HUES6 (cell line): ENCODE measurements around the gene CDIPT.
"Not testable (repeated sequence)": the region's sequence is repeated elsewhere in the genome, so short reads cannot be mapped to it uniquely, and the experiment has no call there.

Experiments
- H3K27ac ChIP-seq: 2 replicates; pipeline ENCODE4 v1.7.0; 2013; ENCODE audit warnings: low read depth, mild to moderate bottlenecking, low read length, inconsistent platforms
- H3K27me3 ChIP-seq: 2 replicates; pipeline ENCODE4 v1.6.1; 2013; ENCODE audit warnings: low read length; ENCODE audit not compliant: control insufficient read depth, insufficient read depth
- H3K36me3 ChIP-seq: 2 replicates; pipeline ENCODE4 v1.6.1; 2013; ENCODE audit warnings: low read length; ENCODE audit not compliant: control insufficient read depth, insufficient read depth
- H3K4me1 ChIP-seq: 2 replicates; pipeline ENCODE4 v1.6.1; 2013; ENCODE audit warnings: low read length; ENCODE audit not compliant: control insufficient read depth, insufficient read depth
- H3K4me3 ChIP-seq: 2 replicates; pipeline ENCODE4 v1.5.1; 2013; ENCODE audit warnings: low read depth, low read length
- H3K9ac ChIP-seq: one replicate; pipeline ENCODE4 v1.6.1; 2013; ENCODE audit warnings: mild to moderate bottlenecking, low read length
- H3K9me3 ChIP-seq: 2 replicates; pipeline ENCODE4 v1.6.1; 2013; ENCODE audit warnings: low read depth, low read length; ENCODE audit not compliant: control insufficient read depth, insufficient read depth

CDIPT gene

DNA sequence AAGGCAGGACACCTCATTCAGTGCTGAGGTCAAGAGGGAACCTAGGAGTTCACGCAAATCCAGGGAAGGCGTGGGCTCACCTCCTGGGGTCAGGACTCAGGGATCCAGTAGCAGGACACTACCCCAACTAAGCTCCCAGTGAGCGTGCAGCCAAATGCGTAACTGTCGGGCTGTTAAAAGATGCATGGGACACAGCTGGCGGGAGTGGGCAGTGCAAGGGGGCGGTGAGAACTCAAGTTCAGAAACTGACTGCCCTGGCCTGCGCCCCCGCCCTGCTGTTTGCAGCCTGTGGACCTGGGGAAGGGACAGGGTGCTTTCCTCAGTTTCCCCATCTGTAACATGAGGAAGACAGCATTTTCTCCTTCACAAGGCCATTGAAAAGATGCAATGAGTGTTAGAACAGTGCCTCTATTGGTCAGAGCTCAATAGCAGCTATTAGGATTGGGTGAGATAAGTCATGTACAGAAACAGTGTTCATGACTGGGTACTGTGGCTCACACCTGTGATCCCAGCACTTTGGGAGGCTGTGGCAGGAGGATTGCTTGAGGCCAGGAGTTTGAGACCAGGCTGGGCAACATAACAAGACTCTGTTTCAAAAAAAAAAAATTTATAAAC, 20.2 kb downstream of the CDIPT start:
- H3K36me3 ChIP-seq = no peaks in the 10 kb centered on the region
- H3K27ac ChIP-seq = no peak overlapping the region
- no peaks in the 10 kb centered on the region for H3K9me3 ChIP-seq
- H3K4me1 ChIP-seq = no peaks in the 10 kb centered on the region
- H3K27me3 ChIP-seq = no peaks in the 10 kb centered on the region
- H3K9ac ChIP-seq = no peak overlapping the region
- no peak overlapping the region for H3K4me3 ChIP-seq

DNA sequence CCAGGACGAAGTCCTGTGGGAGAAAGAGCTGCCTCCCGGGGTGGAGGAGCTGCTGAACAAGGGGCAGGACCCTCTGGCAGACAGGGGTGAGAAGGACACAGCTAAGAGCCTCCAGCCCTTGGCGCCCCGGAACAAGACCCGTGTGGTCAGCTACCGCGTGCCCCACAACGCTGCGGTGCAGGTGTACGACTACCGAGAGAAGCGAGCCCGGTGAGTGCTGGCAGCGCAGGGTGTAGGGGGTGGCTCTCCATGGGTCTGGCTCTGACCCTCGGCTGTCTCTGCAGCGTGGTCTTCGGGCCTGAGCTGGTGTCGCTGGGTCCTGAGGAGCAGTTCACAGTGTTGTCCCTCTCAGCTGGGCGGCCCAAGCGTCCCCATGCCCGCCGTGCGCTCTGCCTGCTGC, 21.4 kb downstream of the CDIPT start:
- Histone ChIP-seq H3K4me3 (no peak overlapping the region), H3K27ac (no peak overlapping the region), H3K4me1 (no peaks in the 10 kb centered on the region), H3K9ac (no peak overlapping the region), H3K9me3 (no peaks in the 10 kb centered on the region), H3K27me3 (no peaks in the 10 kb centered on the region), H3K36me3 (no peaks in the 10 kb centered on the region)

DNA sequence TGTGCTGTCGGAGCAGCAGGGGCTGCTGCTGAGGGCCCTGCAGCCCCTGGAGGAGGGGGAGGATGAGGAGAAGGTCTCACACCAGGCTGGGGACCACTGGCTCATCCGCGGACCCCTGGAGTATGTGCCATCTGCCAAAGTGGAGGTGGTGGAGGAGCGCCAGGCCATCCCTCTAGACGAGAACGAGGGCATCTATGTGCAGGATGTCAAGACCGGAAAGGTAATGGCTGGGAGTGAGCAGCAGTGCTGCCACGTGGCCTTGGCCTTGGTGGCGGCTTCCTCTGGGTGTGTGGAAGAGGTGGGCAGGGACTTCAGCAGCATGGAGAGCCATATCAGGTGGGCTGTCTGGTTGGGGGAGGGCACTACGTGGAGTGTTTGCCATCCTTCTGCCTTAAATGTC, 22.8 kb downstream of the CDIPT start:
- Histone ChIP-seq H3K27me3 (no peaks in the 10 kb centered on the region), H3K4me3 (no peak overlapping the region), H3K4me1 (no peaks in the 10 kb centered on the region), H3K36me3 (no peaks in the 10 kb centered on the region), H3K9me3 (no peaks in the 10 kb centered on the region), H3K9ac (no peak overlapping the region), H3K27ac (no peak overlapping the region)

DNA sequence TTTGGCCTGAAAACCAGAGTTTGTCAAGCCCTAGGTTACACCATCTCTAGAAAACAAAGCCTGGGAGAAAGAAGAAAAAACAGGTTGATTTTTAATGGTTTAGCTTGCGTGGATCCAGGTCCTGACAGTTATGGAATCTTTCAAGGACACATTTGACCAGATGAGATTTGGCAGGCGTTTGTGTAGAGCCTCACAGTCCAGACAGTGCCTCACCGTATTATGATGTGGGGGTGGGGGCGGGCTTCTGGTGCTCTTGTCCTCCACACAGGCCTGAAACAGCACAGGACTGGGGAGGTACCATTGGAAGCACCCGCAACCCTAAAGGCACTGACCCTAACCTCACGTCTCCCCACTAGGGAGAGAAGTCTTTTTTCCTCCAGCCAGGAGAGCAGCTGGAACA, 23.2 kb downstream of the CDIPT start:
- H3K27ac ChIP-seq = no peak overlapping the region
- no peaks in the 10 kb centered on the region for H3K36me3 ChIP-seq

DNA sequence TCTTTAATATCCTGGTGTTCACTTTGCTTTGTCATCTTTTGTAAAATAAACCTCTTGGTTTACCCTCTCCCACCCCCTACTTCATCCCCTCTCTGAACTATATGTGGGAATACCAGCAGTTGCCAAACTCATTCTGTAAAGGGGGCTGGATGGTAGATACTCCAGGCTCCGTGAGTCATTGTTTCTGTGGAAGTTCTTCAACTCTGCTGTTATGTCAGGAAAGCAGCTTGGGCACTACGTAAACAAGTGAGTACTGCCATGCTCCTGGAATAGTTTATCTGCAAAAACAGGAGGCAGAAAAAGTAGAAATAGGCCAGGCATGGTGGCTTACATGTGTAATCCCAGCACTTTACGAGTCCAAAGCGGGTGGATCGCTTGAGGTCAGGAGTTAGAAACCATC, 25.2 kb downstream of the CDIPT start:
- Histone ChIP-seq H3K36me3 (no peaks in the 10 kb centered on the region), H3K27ac (no peak overlapping the region), H3K9ac (no peak overlapping the region), H3K27me3 (no peaks in the 10 kb centered on the region), H3K9me3 (no peaks in the 10 kb centered on the region), H3K4me1 (no peaks in the 10 kb centered on the region), H3K4me3 (no peak overlapping the region)

More for the DNA sequence above, 23.2 kb downstream of the CDIPT start:
- no peaks in the 10 kb centered on the region for H3K9me3 ChIP-seq
- no peaks in the 10 kb centered on the region for H3K27me3 ChIP-seq
- no peaks in the 10 kb centered on the region for H3K4me1 ChIP-seq
- no peak overlapping the region for H3K4me3 ChIP-seq
- H3K9ac ChIP-seq = no peak overlapping the region

DNA sequence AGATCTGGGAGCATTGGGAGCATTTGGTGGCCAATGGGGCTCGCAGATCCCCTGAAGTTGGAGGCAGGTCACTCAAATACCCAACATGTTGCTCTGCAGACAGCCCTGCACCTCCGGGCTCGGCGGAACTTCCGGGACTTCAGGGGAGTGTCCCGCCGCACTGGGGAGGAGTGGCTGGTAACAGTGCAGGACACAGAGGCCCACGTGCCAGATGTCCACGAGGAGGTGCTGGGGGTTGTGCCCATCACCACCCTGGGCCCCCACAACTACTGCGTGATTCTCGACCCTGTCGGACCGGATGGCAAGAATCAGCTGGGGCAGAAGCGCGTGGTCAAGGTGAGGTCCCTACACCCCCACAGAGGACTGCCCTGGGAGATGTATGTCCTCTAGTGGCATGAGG, 26.4 kb downstream of the CDIPT start:
- Histone ChIP-seq H3K4me3 (no peak overlapping the region), H3K36me3 (no peaks in the 10 kb centered on the region), H3K4me1 (no peaks in the 10 kb centered on the region), H3K27me3 (no peaks in the 10 kb centered on the region), H3K27ac (no peak overlapping the region), H3K9me3 (no peaks in the 10 kb centered on the region), H3K9ac (no peak overlapping the region)

DNA sequence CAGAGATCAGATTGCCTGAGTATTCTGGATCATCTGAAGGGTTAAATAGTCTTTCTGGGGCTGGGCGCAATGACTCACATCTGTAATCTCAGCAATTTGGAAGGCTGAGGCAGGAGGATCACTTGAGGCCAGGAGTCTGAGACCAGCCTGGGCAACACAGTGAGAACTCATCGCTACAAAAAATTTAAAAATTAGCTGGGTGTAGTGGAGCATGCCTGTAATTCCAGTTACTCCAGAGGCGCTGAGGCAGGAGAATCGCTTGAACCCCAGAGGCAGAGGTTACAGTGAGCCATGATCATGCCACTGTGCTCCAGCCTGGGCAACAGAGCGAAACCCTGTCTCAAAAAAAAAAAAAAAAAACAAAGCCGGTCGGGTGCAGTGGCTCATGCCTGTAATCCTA, 27.1 kb downstream of the CDIPT start:
- Histone ChIP-seq H3K9me3 (no peaks in the 10 kb centered on the region), H3K27me3 (no peaks in the 10 kb centered on the region), H3K36me3 (no peaks in the 10 kb centered on the region), H3K27ac (no peak overlapping the region), H3K4me1 (no peaks in the 10 kb centered on the region), H3K9ac (no peak overlapping the region), H3K4me3 (no peak overlapping the region)

DNA sequence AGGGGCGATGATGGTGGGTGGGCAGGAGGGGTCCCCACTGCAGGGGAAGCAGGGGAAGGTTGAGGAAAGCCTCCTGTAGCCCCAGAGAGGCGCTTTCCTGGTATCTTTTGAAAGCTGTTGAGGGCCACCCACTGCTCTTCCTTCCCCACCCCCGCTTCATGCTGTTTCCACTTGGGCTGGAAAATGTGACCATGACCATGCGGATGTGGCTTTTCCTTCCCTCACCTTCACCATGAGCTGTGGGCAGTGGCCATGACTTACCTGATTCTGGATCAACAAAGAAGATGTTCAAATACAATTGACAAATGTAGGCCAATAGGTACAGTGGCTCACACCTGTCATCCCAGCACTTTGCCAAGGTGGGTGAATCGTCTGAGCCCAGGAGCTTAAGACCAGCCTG, 28.9 kb downstream of the CDIPT start:
- H3K27me3 ChIP-seq = no peaks in the 10 kb centered on the region
- no peaks in the 10 kb centered on the region for H3K36me3 ChIP-seq
- H3K9ac ChIP-seq = no peak overlapping the region
- no peaks in the 10 kb centered on the region for H3K4me1 ChIP-seq
- H3K9me3 ChIP-seq = no peaks in the 10 kb centered on the region
- H3K27ac ChIP-seq = no peak overlapping the region
- no peak overlapping the region for H3K4me3 ChIP-seq

DNA sequence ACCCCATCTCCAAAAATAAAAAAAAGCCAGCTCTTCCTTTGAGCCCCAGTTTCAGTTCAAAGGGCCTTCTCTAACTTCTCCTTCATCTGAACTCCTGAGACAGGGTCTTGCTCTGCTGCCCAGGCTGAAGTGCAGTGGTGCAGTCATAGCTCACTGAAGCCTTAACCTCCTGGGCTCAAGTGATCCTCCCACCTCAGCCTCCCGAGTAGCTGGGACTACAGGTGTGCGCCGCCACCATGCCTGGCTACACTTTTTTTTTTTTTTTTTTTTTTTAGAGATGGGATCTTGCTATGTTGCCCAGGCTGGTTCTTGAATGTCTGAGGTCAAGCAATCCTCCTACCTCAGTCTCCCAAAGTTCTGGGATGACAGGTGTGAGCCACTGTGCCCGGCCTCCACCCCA, 29.8 kb downstream of the CDIPT start:
- not testable (repeated sequence) for H3K27ac ChIP-seq, H3K27me3 ChIP-seq, H3K36me3 ChIP-seq, H3K9me3 ChIP-seq, H3K4me3 ChIP-seq, H3K4me1 ChIP-seq, H3K9ac ChIP-seq

DNA sequence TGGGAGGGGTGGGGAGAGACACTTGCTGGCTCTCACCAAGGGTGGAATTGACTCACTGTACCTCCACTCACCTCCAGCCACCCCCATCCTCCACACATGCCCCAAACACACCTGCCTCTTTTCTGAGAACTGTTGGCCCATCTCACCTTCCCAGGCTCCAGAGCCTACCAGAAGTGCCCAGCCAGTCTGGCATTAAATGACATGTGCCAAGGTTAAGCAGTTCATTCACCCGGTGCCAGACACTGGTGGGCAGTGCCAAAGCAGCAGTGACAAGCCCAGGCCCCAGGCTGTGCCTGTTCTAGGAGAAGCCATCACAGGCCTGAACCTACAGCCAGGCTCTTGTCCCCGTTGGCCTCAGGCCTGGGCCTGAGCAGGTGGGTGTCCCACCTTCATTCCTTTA, 31.5 kb downstream of the CDIPT start:
- Histone ChIP-seq H3K9ac (no peak overlapping the region), H3K27me3 (no peaks in the 10 kb centered on the region), H3K9me3 (no peaks in the 10 kb centered on the region), H3K4me1 (no peaks in the 10 kb centered on the region), H3K27ac (no peak overlapping the region), H3K4me3 (no peak overlapping the region), H3K36me3 (no peaks in the 10 kb centered on the region)

DNA sequence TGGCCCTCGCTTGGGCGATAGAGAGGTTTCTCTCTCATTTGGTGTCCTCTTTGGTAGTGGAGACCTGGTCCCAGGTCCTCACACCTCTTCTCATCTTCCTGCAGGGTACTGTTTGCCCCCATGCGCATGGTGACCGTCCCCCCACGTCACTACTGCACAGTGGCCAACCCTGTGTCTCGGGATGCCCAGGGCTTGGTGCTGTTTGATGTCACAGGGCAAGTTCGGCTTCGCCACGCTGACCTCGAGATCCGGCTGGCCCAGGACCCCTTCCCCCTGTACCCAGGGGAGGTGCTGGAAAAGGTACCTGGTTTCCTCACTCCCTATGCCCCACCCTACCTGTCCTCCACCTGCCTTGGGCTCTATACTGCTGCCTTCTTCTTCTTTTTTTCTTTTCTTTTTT, 32.3 kb downstream of the CDIPT start:
- peaks cover 4% of the 10 kb centered on the region; the same call in 1 of the 2 replicates for H3K4me1 ChIP-seq
- no peak overlapping the region for H3K9ac ChIP-seq
- H3K4me3 ChIP-seq = no peak overlapping the region
- no peak overlapping the region for H3K27ac ChIP-seq
- no peaks in the 10 kb centered on the region for H3K27me3 ChIP-seq
- H3K9me3 ChIP-seq = no peaks in the 10 kb centered on the region
- H3K36me3 ChIP-seq = no peaks in the 10 kb centered on the region

DNA sequence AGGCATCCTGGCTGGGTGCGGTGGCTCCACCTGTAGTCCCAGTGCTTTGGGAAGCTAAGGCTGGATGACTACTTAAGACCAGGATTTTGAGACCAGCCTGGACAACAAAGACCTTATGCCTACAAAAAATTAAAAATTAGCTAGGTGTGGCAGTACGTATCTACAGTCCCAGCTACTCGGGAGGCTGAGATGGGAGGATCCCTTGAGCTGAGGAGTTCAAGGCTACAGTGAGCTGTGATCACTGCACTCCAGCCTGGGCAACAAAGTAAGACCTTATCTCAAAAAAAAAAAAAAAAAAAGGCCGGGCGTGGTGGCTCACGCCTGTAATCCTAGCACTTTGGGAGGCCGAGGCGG, 36.7 kb downstream of the CDIPT start:
- Histone ChIP-seq H3K27me3 (no peaks in the 10 kb centered on the region), H3K27ac (no peak overlapping the region), H3K9ac (no peak overlapping the region), H3K36me3 (no peaks in the 10 kb centered on the region), H3K4me1 (peaks cover 22% of the 10 kb centered on the region), H3K4me3 (no peak overlapping the region), H3K9me3 (no peaks in the 10 kb centered on the region)
